NCI-H2171 treated with DMSO at 0.1 percent for 48 hours (cell line): ENCODE results near the gene RAPH1.

Experiments used
- DNase-seq: peaks from one replicate; lab custom pipeline; 2025; lab: John Stamatoyannopoulos, UW

The RAPH1 gene

DNA sequence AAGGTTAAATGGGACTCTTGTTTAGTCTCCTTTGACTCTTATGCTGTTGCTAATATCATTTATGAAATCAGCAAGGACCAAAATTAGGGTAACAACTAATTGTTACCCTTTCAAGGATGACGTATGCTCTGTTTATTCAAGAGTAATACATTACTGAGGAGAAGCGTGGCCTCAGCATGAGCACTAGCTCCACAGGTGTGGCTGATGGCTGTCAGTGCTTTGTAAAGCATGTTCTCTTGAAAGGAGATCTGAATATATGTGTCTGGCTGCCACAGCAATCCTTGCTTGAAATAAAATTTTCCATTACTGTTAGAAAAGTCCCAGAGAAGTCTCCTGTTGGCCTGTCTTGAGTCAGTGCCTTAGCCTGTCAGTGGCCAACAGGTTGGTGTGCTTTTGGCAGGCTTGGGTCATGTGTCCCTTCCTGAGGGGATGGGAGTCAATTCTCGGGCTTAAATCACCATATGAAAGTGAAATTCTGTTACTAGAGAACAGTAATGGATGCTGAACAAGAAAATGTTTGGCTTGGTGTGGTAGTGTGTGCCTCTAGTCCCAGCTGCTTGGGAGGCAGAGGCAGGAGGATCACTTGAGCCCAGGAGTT, 174.2 kb downstream of the RAPH1 start:
- DNase-seq = no peak

GRCh38 chr2:203359450-203359849, 175.7 kb downstream of the RAPH1 start:
- DNase-seq = no peak

DNA sequence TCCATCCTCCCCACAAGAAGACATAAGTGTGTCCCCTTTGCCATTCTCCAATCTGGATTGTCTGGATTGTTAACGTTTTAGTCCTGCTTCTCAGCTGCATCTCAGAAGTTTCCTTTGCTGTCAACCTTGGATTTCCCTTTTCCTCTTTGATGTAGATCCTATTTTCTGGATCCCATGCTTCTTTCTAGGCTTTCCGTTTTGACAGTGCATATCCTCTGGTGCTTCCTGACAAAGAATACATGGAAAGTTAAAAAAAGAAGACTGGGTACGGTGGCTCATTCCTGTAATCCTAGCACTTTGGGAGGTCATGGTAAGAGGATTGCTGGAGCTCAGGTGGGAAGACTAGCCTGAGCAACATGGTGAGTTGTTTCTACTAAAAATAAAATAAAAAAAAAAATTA, 180.1 kb downstream of the RAPH1 start:
- DNase-seq = no peak

GRCh38 chr2:203352604-203353255, 182.4 kb downstream of the RAPH1 start:
- no peak for DNase-seq

DNA sequence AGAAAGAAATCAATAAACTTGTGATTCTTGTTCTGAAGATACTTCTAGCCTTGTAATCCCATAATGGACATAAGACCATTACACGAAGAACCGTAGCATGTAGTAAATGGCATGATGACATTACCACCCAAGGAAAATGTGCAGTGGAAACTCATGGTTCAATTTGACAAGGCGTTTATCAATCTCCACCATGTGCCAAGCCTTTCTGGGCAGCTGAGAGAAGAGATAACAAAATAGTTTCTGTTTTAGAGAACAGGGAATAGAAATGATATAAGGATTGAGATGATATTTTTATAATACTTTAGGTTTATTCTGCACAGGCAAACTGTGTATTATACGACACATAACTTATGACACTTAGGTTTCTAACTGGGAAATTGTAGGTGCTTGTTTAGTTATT, 187.7 kb downstream of the RAPH1 start:
- no peak for DNase-seq

DNA sequence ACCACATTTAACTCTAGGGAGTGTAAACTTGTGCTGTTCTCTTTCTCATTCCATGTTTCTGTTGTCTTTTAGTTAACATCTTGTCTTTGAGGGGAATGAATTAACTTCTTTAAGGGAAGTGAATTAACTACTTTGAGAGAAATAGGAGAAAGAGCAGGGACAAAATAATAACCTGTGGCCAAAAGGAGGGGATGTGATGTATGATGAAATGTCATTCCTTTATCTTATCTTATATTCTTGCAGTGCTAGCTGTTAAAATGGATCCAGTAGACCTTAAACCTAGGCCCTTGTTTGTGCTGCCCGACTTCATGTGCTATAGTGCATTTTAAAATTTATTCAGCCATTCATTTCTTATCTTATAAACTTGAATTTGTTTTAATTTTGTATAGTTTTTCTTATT, 188.5 kb downstream of the RAPH1 start:
- no peak for DNase-seq

- DNase-seq = no peak
Observed at GRCh38 chr2:203344667-203345066, 190.4 kb downstream of the RAPH1 start.
